ENCODE data around the gene TM9SF2.
"Not testable (repeated sequence)": the region's sequence is repeated elsewhere in the genome, so short reads cannot be mapped to it uniquely, and the experiment has no call there.

The TM9SF2 gene, protein sequence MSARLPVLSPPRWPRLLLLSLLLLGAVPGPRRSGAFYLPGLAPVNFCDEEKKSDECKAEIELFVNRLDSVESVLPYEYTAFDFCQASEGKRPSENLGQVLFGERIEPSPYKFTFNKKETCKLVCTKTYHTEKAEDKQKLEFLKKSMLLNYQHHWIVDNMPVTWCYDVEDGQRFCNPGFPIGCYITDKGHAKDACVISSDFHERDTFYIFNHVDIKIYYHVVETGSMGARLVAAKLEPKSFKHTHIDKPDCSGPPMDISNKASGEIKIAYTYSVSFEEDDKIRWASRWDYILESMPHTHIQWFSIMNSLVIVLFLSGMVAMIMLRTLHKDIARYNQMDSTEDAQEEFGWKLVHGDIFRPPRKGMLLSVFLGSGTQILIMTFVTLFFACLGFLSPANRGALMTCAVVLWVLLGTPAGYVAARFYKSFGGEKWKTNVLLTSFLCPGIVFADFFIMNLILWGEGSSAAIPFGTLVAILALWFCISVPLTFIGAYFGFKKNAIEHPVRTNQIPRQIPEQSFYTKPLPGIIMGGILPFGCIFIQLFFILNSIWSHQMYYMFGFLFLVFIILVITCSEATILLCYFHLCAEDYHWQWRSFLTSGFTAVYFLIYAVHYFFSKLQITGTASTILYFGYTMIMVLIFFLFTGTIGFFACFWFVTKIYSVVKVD

DNA sequence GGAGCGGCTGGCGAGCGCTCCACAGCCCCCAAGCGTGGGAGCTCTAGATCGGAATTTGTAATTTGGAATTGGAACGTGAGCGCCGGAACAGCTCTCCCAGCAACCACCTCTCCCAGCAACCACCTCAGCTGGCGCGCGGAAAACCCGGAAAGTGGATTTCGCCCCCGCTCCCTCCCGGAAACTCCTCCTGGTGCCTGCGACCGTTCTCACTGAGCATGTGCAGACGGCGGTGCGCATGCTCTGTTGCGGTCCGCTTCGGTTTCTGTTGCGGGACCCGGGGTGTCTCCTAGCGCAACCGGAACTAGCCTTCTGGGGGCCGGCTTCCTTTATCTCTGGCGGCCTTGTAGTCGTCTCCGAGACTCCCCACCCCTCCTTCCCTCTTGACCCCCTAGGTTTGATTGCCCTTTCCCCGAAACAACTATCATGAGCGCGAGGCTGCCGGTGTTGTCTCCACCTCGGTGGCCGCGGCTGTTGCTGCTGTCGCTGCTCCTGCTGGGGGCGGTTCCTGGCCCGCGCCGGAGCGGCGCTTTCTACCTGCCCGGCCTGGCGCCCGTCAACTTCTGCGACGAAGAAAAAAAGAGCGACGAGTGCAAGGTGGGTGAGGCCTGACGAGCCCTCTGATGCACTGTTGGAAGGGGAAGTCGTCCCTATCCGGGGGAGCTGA is at the start of gene TM9SF2:
Gene TM9SF2, plus strand, starts transcription at position 289 of the 664 bp plus-strand sequence. Its CDS starts 135 bp downstream, at position 424.
- peak; percentile 89 to 93 for DNase-seq

DNA sequence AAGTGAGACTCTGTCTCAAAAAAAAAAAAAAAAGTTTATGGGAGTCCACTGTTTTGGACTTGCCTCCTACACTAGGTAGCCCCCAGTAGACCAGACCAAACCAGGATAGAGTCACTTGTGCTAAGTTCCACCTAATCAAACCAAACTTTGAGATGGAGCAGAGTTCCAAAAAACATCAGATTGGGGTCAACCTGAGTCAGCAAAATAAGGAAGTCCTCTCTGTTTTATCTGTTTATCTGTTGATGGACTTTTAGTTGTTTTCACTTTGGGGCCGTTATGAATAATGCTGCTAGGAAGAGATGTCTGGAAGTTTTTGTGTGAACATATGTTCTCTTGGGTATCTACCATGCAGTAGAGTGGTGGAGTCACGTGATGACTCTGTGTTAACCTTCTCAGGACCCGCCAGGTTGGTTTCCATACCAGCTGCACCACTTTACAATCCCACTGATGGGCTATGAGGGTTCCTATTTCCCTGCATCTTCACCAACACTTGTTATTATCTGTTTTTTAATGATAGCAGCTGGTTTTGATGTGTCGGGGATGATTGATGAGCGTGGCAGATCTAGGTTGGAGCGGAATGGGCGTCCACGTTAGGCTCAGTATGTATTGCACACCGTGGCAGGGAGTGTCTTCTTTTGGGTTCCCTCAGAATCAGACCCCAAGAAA is 46.6 kb upstream of the TM9SF2 start:
- no peak for DNase-seq

DNA sequence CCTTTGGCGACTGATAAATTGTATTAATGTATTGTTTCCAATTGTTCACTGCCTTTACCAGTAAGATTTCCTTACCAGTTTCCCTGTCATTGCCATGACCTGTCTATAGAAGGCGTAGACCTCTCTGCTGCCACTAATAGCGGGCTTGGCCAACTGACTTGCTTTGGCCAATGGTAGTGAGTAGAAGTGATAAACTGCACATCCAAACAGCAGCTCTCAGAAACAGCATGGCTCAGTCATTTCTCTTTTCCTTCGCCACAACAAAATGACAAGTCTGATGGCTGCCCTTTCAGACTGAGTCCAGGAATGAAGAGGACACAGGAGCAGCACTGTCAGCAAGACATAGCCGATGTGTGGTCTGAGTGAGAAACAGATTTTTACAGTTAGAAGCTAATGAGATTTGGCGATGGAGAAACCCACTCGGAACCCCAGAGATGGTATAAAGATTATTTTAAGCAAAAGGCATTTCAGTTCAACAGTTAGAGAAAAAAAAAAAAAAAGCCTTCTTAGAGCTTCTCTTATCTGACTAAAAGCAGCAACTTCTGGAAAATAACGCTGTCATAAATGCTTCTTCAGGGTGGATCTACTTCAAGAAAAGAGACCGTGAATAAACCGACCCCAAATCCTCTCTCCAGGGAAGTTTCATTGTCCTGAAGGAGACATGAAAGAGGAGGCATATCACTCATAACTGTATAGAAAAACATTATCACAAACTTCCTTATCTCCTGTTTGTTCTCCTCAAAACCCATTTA is 42.0 kb upstream of the TM9SF2 start:
- DNase-seq = no peak

DNA sequence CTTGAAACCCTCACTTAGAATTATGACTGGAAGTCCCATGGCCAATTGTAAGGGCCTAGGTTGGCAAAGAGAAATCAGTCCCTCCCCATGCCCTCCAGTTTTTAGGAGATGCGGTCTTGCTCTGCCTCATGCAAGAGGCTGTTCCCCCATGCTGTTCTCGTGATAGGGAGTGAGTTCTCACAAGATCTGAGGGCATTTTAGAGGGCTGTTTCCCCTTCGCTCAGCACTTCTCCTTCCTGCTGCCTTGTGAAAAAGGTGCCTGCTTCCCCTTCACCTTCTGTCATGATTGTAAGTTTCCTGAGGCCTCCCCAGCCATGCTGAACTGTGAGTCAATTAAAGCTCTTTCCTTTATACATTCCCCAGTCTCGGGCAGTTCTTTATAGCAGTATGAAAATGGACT is 40.5 kb upstream of the TM9SF2 start:
- DNase-seq = peak in 1 of 2 donors; percentile 5

DNA sequence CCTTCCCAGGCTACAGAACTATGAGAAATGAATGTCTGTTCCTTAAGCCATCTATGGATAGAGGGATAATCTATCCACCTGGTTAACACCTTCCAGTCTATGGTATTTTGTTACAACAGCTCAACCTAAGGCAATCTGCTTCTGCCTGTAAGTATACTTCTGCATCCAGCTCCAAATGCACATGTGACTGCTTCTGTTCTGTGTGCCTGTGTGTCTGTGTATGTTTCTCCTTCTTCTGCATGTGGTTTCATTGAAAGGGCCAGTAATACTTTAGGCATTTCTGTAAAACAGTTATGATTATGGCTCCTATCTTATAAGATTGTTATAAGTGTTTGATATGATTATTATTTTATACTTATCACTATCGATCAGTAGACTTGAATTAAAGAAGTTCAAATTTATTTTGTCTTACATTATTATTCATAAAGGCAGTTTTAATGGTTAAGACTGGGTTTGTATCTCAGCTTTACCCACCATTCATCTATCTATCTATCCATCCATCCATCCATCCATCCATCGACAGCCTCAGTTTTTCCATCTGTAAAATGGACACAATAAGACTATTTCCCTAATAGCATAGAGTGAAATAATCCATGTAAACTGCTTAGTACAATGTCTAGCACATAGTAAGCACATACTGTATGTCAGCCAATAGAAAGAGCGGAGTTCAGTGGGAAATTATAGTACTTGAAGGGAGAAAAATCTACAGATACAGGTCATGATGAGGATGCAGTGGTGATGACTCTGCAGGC is 37.5 kb upstream of the TM9SF2 start:
- DNase-seq = no peak

DNA sequence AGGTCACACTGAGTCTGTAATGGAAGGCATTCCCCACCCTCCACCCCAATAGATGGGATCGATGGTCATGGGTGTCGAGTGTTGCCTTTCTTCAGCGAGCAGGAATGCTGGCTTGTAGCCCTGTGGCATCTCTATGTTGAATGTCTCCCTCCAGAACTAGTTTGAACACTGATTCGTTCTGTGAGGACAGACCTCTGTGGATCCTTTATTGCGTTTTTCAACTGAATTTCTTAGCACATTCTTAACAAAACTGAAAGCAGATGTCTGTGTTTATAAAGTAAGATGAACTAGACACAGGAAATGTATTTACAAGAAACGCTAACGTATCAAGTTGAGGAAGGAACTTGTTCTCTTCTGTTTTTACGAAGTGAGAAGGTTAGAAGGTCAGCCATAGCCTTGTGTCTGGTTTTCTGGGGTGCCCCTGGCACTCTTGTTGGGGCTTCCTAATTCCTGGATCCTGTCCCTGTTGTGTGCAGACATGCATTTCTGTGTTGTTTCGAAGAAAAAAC is 36.8 kb upstream of the TM9SF2 start:
- DNase-seq = no peak

DNA sequence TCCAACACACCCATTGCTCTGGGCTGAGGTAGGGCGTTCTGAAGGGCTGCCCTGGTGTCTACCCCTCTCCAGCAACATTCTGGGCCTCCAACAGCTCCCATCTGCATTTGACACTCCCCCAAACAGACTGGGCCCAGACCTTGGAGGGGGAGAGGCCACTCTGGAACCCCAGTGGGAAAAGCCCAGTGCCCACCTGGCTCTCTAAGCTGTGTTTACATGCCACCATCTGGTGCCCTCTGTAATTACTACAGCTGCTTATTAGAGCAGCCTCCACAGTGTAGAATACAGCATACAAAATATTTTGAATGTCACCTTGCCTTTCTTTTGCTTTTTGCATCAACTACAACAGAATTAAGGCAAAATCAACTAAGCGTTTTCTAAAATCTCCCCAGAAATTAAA is 35.8 kb upstream of the TM9SF2 start:
- DNase-seq = no peak

DNA sequence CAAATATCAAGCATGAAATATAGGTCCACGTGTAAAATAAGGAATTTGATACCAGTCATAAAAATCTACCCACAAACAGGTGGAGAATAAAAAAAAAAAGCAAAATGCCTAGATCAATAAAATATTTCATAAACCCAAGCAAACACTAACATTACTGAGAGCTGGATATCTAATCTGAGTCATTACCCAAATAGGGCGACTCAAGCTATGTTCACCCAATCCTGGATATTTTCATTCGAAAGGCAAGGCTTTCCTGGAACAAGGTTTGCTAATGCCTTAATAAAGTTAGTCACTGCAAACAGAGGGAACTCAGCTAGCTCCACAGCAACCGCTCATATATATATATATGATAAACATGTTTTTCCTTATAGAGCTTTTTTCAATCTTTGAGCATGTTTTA is 33.5 kb upstream of the TM9SF2 start:
- DNase-seq = no peak

DNA sequence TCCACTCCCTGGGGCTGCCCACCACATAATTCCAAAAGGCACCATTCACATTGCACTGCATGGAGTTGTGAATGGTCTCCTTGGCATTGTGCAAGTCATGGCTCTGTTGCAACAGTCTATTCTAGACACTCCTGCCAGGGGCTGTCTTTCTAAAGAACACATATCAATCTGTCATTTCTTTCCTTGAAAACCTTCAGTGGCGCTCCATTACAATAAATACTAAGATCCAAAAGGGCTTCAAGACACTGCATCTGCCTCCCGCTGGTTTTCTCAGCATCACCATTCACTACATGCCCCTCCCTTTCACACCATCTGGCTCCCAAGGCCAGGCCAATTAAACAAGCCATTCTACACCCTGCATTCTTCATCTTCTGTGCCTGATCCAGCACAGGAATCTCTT is 32.2 kb upstream of the TM9SF2 start:
- no peak for DNase-seq

DNA sequence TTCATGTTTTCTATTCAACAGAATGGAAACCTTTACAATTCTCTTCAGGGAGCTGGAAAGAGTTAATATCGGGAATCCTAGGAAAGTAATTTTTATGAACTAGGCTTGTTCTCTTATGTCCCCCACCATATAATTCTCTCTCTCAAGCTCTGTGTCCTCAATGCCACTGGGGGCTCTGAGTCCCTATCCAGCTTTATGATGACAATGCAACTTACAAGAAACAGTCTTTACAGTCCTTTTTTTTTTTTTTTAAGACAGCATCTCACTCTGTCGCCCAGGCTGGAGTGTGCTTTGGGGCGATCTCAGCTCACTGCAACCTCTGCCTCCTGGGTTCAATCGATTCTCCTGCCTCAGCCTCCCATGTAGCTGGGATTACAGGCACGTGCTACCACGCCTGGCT is 31.2 kb upstream of the TM9SF2 start:
- no peak for DNase-seq

DNA sequence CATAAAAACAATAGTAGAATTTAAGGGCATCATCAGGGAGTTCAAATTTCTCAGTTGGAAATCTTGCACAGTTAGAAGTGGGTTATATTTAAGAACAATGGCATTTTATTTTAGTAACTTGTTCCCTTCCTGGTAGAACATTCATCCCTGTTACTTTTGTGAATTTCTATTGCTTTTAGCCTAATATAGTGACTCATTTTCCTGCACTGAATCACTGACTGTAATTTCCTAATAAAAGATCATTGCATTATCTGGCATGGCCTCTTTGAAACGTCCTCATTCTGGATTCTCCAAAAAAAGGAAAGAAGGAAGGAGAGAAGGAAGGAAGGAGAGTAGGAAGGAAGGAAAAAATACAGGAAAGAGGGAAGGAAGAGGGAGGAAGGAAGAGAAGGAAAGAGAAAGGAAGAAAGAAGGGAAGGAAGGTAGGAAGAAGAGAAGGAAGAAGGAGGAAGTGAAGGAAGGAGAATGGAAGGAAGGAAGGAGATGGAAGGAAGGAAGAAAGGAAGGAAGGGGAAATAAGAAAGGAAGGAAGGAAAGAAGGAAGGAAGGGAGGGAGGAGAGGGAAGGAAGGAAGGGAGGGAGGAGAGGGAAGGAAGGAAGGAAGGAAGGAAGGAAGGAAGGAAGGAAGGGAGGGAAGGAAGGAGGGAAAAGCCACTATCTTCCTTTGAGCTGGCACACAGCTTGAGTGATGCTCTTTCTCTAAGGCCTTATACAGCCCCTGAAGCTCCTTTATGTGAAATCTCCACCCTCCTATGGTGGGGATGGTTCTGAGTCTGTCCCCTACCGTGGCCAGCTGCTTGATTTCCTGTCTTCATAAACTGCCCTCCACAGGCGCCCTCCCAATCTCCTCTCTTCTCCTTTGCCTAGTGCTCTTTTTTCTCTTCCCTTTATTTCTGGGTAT is 29.8 kb upstream of the TM9SF2 start:
- no peak for DNase-seq

DNA sequence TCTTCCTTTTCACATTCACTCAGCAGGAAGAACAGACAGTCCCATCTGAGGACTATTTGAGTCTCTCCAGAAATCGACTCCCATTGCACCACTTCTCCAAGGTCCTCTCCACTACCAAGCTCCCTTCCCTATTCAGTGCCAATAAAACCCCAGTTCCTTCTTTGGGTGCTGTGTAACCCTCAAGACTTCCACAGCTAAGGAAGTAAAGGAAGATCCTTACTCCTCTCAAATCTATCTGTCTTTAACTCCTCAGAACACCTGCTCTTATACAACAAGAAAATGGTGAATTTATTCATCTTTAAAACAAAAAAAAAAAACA is 29.2 kb upstream of the TM9SF2 start:
- no peak for DNase-seq

DNA sequence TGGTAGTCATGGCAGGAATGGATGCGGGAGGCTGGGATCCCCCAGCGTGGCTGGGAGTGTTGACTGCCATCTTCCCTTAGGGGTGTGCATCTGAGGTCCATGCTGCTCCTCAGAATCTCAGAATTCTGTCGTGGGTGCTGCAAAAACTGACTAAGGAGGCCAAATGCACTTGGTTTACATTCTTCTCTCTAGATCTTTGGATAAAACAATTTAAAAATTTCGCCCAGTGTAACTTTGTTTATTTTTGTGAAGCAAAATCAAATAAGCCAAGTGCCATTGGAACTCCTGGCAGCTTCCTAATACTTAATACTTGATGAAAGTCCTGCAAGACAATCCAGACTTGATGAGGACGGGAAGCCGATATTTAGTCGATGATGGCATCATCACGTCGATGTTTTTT is 27.8 kb upstream of the TM9SF2 start:
- DNase-seq = no peak

DNA sequence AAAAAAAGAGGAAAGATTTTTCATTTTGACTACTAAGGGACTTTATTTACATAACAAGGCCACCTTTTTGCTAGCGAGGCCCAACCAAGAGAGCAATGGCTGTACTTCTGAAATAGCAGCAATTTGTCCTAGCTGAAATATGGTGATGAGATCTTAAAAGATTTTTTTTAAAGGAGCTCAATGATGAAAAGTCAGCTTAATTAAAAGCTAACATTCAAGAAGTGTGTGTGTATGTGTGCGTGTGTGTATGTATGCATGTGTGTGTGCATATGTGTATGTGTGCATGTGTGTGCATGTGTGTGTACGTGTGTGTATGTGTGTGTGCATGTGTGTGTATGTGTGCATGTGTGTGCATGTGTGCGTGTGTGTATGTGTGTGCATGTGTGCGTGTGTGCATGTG is 24.6 kb upstream of the TM9SF2 start:
- no peak for DNase-seq

DNA sequence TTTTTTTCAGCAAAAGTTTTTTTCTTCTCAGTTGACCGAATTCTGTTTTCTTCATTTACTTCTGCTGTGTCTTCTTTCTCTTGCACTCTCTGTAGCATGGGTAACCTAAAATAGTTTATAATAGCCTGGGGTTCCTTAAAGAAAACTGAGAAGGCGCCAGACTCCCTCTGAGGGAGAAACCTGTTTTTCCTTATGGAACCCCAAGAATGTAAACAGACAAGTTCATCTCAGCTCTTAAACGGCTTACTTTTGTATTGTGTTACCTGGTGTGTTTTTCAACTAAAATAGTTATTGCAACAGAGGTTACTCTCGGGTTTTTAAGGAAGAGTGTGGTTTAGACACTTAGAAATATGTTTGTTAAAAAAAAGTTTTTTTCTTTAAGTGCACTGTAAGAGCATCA is 23.8 kb upstream of the TM9SF2 start:
- no peak for DNase-seq

DNA sequence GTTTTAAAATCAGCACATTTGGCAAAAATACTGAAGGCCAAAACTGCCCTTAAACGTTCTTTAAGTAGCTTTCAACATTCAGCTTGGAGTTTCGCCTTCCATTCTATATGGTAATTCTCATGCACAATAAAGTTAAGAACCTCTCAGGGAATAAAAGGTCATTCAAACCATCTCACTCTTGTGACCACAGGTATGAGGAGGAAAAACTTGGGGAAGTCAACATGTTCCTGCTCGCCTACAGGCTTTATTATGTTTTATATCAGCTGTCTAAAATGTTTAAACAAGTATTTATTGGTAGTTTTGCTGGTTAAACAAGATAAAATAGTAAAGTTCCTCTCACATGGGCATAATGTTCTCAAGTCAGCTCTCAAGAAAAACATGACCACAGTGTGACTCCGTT is 19.9 kb upstream of the TM9SF2 start:
- DNase-seq = no peak

DNA sequence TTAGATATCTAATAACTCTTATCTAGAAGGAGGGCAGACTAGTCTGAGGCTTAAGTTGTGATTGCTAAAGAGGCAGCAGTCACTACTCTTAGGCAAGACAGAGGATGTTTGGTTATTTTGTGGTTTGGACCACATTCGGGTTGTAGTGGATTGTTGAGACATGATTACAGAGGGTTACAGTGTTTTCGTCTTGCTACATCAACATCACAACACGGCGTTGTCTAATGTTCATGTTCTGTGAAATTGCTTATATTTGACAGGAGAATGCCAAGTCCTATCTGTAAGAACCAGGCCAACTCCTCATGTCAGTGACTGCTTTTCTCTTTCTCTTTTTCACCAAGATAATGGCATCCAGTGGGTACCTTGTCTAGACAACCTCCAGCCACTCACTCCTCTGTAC is 16.8 kb upstream of the TM9SF2 start:
- no peak for DNase-seq

DNA sequence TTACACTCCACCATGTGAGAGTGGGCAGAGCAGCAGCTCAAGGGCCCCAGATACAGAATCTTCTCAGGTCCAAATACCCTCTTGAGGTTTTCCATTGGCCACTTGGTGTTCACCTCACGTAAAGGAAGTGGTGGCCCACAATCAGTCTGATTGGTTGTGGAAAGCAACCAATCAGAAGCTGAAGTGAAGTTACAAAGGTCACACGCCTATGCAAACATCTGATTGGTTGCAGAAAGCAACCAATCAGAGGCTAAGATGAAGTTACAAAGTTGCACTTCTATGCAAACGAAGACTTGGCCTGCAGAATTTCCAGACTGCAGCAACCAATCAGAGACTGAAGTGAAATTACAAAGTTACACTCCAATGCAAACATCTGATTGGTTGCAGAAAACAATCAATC is 14.3 kb upstream of the TM9SF2 start:
- DNase-seq = no peak

DNA sequence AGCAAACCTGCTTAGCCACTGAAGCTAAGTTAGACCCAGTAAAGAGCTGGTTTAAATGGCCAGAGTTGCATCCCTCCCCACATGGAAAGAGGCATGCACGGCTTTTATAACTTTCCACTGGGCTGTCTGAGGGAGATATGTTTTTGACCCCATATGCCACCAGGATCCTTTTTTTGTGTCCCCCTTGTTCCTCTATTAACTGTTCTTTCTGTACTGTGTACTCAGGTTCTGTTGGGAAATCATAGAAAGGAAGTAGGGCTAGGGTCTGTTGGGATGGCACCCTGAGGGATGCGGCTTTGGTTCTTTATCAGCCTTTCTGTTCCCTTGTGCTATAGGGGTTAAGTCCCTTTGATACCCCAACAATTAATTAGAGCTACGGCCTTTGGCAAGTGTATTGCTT is 12.2 kb upstream of the TM9SF2 start:
- no peak for DNase-seq

DNA sequence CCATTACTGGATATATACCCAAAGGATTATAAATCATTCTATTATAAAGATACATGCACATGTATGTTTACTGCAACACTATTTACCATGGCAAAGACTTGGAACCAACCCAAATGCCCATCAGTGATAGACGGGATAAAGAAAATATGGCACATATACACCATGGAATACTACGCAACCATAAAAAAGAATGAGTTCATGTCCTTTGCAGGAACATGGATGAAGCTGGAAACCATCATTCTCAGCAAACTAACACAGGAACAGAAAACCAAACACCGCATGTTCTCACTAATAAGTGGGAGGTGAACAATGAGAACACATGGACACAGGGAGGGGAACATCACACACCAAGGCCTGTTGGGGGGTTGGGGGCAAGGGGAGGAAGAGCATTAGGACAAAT is 9.5 kb upstream of the TM9SF2 start:
- not testable (repeated sequence) for DNase-seq

Data from hippocampal formation (tissue), 2 donors.